Suppressor macrophage treated with lipopolysaccharide for 1 hour (primary cell): Measurements from ENCODE around the gene SDR39U1.
"Not testable (repeated sequence)": the region's sequence is repeated elsewhere in the genome, so short reads cannot be mapped to it uniquely, and the experiment has no call there.

ENCODE experiments used
- DNase-seq, 3 donors: peaks; one replicate each; pipeline ENCODE4 v3.0.0-alpha.2; 2020 to 2022

Gene SDR39U1

GRCh38 chr14:24442240-24443052 is at the start of gene SDR39U1:
SDR39U1 (minus strand) TSS chr14:24442776; CDS start chr14:24442769, 7 bp downstream.
- peak; percentile 98 to 100 (median 100) for DNase-seq

- not testable (repeated sequence) for DNase-seq
Observed at GRCh38 chr14:24491586-24492408, 49.2 kb upstream of the SDR39U1 start.

GRCh38 chr14:24483604-24484252 is 41.2 kb upstream of the SDR39U1 start:
- peak in 2 of 3 donors; percentile 18 to 37 for DNase-seq

GRCh38 chr14:24482699-24483303 is 40.2 kb upstream of the SDR39U1 start:
- not testable (repeated sequence) for DNase-seq

- DNase-seq: peak; percentile 34 to 47 (median 36)
Observed at GRCh38 chr14:24481622-24482324, 39.2 kb upstream of the SDR39U1 start.

GRCh38 chr14:24479999-24480398 is 37.4 kb upstream of the SDR39U1 start:
- not testable (repeated sequence) for DNase-seq

GRCh38 chr14:24475261-24475660 is 32.7 kb upstream of the SDR39U1 start:
- DNase-seq: no peak

- DNase-seq: no peak
Observed at GRCh38 chr14:24473211-24473610, 30.6 kb upstream of the SDR39U1 start.

GRCh38 chr14:24470450-24470849 is 27.9 kb upstream of the SDR39U1 start:
- not testable (repeated sequence) for DNase-seq

- DNase-seq: no peak
Observed at GRCh38 chr14:24465805-24466204, 23.2 kb upstream of the SDR39U1 start.

GRCh38 chr14:24465368-24465767 is 22.8 kb upstream of the SDR39U1 start:
- DNase-seq: no peak

- no peak for DNase-seq
Observed at GRCh38 chr14:24463884-24464785, 21.6 kb upstream of the SDR39U1 start.

- DNase-seq: no peak
Observed at GRCh38 chr14:24463017-24463883, 20.7 kb upstream of the SDR39U1 start.

GRCh38 chr14:24461336-24461735 is 18.8 kb upstream of the SDR39U1 start:
- no peak for DNase-seq

GRCh38 chr14:24459331-24459730 is 16.8 kb upstream of the SDR39U1 start:
- DNase-seq: no peak

- DNase-seq: no peak
Observed at GRCh38 chr14:24458736-24459135, 16.2 kb upstream of the SDR39U1 start.

GRCh38 chr14:24456980-24457379 is 14.4 kb upstream of the SDR39U1 start:
- DNase-seq: no peak

GRCh38 chr14:24450828-24451227 is 8.3 kb upstream of the SDR39U1 start:
- DNase-seq: not testable (repeated sequence)

- peak; percentile 40 to 66 (median 61) for DNase-seq
Observed at GRCh38 chr14:24443053-24443665, 583 bp upstream of the SDR39U1 start.

- no peak for DNase-seq
Observed at GRCh38 chr14:24441904-24442239, 704 bp downstream of the SDR39U1 start.
